PC-9 (cell line): Measurements from ENCODE around the gene OR51D1.

Experiments used
- EZH2 ChIP-seq: fragments of 200-600 bp; sonication (generic); IDR thresholded peaks from 2 replicates; pipeline ENCODE4 v1.8.0; 2017; ENCODE audit warnings: antibody characterized with exemption, low read depth
- TF ChIP-seq, protein P1 (sequence below): fragments of 200-600 bp; sonication (generic); conservative IDR thresholded peaks from 2 replicates; pipeline ENCODE4 v1.6.1; 2017; ENCODE audit warnings: mixed run types, antibody characterized with exemption, mild to moderate bottlenecking, moderate library complexity

DNA sequence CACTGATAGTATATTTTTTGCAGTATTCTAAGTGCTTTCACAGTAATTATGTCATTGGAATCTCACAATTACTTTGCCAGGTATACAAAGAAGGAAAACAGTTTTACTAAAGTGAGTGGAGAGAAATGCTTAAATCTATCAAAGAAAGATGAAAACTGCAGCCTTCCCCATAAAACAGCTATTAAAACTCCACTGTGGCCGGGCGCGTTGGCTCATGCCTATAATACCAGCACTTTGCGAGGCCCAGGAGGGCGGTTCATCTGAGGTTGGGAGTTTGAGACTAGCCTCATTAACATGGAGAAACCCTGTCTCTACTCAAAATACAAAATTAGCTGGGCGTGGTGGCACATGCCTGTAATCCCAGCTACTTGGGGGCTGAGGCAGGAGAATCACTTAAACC lies 25.6 kb downstream of the OR51D1 start:
- TF ChIP-seq, protein P1, sequence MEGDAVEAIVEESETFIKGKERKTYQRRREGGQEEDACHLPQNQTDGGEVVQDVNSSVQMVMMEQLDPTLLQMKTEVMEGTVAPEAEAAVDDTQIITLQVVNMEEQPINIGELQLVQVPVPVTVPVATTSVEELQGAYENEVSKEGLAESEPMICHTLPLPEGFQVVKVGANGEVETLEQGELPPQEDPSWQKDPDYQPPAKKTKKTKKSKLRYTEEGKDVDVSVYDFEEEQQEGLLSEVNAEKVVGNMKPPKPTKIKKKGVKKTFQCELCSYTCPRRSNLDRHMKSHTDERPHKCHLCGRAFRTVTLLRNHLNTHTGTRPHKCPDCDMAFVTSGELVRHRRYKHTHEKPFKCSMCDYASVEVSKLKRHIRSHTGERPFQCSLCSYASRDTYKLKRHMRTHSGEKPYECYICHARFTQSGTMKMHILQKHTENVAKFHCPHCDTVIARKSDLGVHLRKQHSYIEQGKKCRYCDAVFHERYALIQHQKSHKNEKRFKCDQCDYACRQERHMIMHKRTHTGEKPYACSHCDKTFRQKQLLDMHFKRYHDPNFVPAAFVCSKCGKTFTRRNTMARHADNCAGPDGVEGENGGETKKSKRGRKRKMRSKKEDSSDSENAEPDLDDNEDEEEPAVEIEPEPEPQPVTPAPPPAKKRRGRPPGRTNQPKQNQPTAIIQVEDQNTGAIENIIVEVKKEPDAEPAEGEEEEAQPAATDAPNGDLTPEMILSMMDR: no peak
- no peak for TF ChIP-seq EZH2
